ENCODE data around the gene NOTCH3. TPM values are rescaled to one million over a fixed set of nuclear protein-coding genes. Genes with fewer than 3 reads are reported as not detected.
A peak's percentile ranks its signal among the peaks of the same experiment; 100 is the strongest.

Gene NOTCH3
- total RNA-seq, 1 donor from 2014 or later: 162 TPM

GRCh38 chr19:15244106-15244803, 43.5 kb upstream of the NOTCH3 start:
- Mint-ChIP-seq H3K9me3 (ENCODE audit: unreplicated experiment) (no peaks in the 10 kb centered on the region), H3K27ac (ENCODE audit: unreplicated experiment) (no peak overlapping the region)

GRCh38 chr19:15243236-15243957, 42.6 kb upstream of the NOTCH3 start:
- Mint-ChIP-seq H3K27ac (ENCODE audit: unreplicated experiment) (peak overlapping the region; percentile 69), H3K4me3 (ENCODE audit: unreplicated experiment) (no peak overlapping the region), H3K9me3 (ENCODE audit: unreplicated experiment) (no peaks in the 10 kb centered on the region), H3K4me1 (ENCODE audit: low read depth, unreplicated experiment) (peaks cover 32% of the 10 kb centered on the region), H3K27me3 (ENCODE audit: low read depth, unreplicated experiment) (no peaks in the 10 kb centered on the region), H3K36me3 (ENCODE audit: low read depth, unreplicated experiment) (peaks cover 8% of the 10 kb centered on the region)
- FAIRE-seq (no peak), DNase-seq (ENCODE audit: low read depth) (no peak)
- H3K36me3 ChIP-seq (ENCODE audit: insufficient read depth, low read length): peaks cover 21% of the 10 kb centered on the region
- no peak overlapping the region for H3K27ac ChIP-seq (ENCODE audit: low read depth, low read length)
- H3K27me3 ChIP-seq (ENCODE audit: insufficient read depth, low read length): no peaks in the 10 kb centered on the region
- TF ChIP-seq, protein P1, sequence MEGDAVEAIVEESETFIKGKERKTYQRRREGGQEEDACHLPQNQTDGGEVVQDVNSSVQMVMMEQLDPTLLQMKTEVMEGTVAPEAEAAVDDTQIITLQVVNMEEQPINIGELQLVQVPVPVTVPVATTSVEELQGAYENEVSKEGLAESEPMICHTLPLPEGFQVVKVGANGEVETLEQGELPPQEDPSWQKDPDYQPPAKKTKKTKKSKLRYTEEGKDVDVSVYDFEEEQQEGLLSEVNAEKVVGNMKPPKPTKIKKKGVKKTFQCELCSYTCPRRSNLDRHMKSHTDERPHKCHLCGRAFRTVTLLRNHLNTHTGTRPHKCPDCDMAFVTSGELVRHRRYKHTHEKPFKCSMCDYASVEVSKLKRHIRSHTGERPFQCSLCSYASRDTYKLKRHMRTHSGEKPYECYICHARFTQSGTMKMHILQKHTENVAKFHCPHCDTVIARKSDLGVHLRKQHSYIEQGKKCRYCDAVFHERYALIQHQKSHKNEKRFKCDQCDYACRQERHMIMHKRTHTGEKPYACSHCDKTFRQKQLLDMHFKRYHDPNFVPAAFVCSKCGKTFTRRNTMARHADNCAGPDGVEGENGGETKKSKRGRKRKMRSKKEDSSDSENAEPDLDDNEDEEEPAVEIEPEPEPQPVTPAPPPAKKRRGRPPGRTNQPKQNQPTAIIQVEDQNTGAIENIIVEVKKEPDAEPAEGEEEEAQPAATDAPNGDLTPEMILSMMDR (IDR thresholded peaks at IDR 0.05; ENCODE audit: insufficient read depth, low read depth, low read length): no peak
- TF ChIP-seq EZH2 (IDR thresholded peaks at IDR 0.05; ENCODE audit: insufficient read depth, low read length): no peak
- peaks cover 10% of the 10 kb centered on the region for H3K4me1 ChIP-seq (ENCODE audit: insufficient read depth, low read length)
- peaks cover 51% of the 10 kb centered on the region for H3K79me2 ChIP-seq (ENCODE audit: insufficient read depth, low read length)
- H3K4me3 ChIP-seq (ENCODE audit: insufficient read depth, low read depth, low read length): no peak overlapping the region
- peaks cover 72% of the 10 kb centered on the region for H4K20me1 ChIP-seq (ENCODE audit: insufficient read depth, low read length)
- no peak overlapping the region for H2AFZ ChIP-seq (ENCODE audit: low read depth, low read length)
- H3K9me3 ChIP-seq (ENCODE audit: insufficient read depth, low read depth, low read length): no peaks in the 10 kb centered on the region
- H3K4me2 ChIP-seq (ENCODE audit: low read length): no peak overlapping the region
- no peak overlapping the region for H3K9ac ChIP-seq (ENCODE audit: low read length)

More at GRCh38 chr19:15244106-15244803, 43.5 kb upstream of the NOTCH3 start:
- H3K4me2 ChIP-seq (ENCODE audit: low read length): no peak overlapping the region
- H3K4me1 Mint-ChIP-seq (ENCODE audit: low read depth, unreplicated experiment): peaks cover 40% of the 10 kb centered on the region
- TF ChIP-seq, protein P1 (IDR thresholded peaks at IDR 0.05; ENCODE audit: insufficient read depth, low read depth, low read length): no peak
- TF ChIP-seq EZH2 (IDR thresholded peaks at IDR 0.05; ENCODE audit: insufficient read depth, low read length): no peak
- H3K9ac ChIP-seq (ENCODE audit: low read length): no peak overlapping the region
- H3K79me2 ChIP-seq (ENCODE audit: insufficient read depth, low read length): peaks cover 57% of the 10 kb centered on the region
- H3K27me3 ChIP-seq (ENCODE audit: insufficient read depth, low read length): no peaks in the 10 kb centered on the region
- FAIRE-seq: no peak
- peaks cover 76% of the 10 kb centered on the region for H4K20me1 ChIP-seq (ENCODE audit: insufficient read depth, low read length)
- H3K4me1 ChIP-seq (ENCODE audit: insufficient read depth, low read length): peaks cover 18% of the 10 kb centered on the region
- DNase-seq (ENCODE audit: low read depth): no peak
- H3K27ac ChIP-seq (ENCODE audit: low read depth, low read length): no peak overlapping the region
- no peak overlapping the region for H3K4me3 ChIP-seq (ENCODE audit: insufficient read depth, low read depth, low read length)
- peaks cover 10% of the 10 kb centered on the region for H3K36me3 Mint-ChIP-seq (ENCODE audit: low read depth, unreplicated experiment)
- H3K4me3 Mint-ChIP-seq (ENCODE audit: unreplicated experiment): no peak overlapping the region
- peaks cover 18% of the 10 kb centered on the region for H3K36me3 ChIP-seq (ENCODE audit: insufficient read depth, low read length)
- no peak overlapping the region for H2AFZ ChIP-seq (ENCODE audit: low read depth, low read length)
- no peaks in the 10 kb centered on the region for H3K9me3 ChIP-seq (ENCODE audit: insufficient read depth, low read depth, low read length)
- no peaks in the 10 kb centered on the region for H3K27me3 Mint-ChIP-seq (ENCODE audit: low read depth, unreplicated experiment)

Data from astrocyte (in vitro differentiated cells and primary cell).